ENCODE results near the gene SURF4.
"Not testable (repeated sequence)": the region's sequence is repeated elsewhere in the genome, so short reads cannot be mapped to it uniquely, and the experiment has no call there.

The SURF4 gene

DNA sequence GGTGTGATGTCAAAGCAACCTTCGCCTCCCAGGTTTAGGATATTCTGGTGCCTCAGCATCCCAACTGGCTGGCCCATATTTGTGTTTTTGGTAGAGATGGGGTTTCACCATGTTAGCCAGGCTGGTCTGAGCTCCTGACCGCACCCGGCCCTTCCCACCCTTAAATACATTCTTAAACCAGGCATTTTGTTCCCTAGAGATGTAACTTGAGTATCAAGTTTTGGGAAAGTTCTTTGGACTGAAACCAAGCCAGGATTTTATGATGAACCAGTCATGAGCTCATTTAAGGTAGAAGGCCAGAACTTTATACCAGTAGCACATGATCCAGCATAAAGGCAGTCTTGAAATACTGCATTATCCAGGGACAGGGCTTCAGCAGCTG lies 24.3 kb downstream of the SURF4 start:
- DNase-seq, result no peak

DNA sequence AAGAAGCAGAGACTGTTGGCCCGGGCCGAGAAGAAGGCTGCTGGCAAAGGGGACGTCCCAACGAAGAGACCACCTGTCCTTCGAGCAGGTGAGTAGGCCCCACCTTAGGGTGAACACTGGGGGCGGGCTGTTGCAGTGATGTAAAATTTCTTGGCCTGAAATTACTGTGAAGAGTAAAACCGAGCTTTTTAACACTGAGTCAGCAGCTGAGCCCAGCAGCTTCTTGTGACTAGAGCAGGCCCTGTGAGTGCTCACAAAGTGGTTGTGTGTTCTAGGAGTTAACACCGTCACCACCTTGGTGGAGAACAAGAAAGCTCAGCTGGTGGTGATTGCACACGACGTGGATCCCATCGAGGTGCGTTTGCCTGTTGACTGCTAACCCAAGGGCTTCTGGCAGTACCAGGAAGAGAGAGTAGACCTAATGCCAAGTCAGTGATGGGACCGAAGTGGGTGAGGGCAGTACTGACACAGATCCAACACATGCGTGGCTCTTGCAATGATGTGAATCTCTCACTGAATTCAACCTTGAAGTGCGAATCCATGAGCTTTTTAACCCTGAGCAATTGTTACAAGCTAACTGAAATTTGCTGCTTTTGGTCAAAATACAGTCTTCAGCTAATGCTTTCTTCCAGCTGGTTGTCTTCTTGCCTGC lies 25.8 kb downstream of the SURF4 start:
- no peak for DNase-seq

DNA sequence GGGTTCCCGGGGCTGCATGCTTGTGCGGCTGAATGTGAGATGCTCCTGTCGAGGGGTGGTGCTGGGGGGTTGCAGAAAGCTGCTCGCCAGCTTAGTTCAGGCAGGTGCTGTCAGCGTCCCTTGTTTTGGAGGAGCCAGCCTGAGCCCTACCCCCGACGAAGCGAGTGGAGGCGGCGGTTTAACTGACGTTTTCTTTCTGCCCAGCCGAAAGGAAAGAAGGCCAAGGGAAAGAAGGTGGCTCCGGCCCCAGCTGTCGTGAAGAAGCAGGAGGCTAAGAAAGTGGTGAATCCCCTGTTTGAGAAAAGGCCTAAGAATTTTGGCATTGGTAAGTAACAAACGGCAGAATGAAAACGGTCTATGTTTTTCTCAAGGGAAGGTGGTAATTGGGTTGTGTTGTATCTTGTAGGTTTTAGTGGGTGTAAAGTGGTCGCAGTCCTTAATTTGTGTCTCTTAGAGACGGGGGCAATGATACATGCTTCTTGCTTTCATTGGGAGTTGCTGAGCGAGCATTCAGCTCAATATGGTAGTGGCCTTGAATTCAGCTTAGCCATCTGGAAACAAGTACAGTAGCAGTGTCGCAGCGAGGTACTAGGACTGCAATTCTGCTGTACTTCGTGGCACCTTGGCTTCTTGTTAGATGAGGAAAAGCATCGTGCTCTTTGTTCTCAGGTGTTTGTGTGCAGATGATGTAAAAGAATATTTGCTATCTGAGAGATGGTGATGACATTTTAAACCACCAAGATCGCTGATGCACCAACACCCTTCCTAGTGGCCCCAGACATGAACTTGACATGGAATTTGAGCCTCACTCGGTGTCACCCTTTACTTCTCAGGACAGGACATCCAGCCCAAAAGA lies 26.9 kb downstream of the SURF4 start:
- DNase-seq, result no peak

DNA sequence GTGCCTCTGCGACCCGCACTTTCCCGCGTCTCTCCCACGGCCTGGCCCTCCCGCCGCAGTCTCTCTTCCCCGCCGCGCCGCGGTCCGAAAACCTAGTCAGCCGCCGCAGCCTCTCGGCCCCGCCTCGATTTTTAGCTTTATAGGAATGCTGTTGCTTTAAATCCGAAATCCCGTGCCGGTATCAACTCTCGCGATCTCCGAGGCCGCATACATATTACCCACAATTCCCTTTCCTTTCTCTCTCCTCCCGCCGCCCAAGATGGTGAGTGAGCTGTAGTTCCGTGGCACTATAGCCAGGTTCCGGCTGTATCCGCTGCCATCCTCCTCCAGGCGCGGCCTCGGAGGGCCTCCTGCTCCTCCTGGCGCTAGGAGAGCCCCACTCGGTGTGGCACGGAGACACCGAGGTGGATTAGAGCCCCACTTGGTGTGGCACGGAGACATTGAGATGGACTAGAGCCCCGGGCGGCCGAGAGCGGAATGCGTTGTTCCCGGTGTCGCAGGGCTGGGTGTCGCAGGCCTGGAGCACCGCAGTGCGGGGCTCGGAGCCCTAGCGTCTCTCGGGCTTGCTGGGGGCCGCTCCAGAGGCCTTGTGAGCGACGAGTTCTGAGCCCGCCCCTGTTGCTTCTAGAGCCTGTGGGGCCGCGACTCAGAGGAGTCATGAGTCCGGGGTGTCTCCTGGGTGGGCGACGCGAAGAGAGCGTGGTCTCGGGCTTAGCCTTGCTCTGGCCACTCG lies 27.7 kb downstream of the SURF4 start, which contains the start of the genes MED22 and RPL7A:
Gene MED22, minus strand, starts transcription at position 147 of the 733 bp plus-strand sequence. CDS start 1,469 bp downstream, outside the sequence.
Gene RPL7A, plus strand, starts transcription at position 234 of the 733 bp plus-strand sequence. Its CDS starts 26 bp downstream, at position 260.
- DNase-seq, result peak; percentile 84

DNA sequence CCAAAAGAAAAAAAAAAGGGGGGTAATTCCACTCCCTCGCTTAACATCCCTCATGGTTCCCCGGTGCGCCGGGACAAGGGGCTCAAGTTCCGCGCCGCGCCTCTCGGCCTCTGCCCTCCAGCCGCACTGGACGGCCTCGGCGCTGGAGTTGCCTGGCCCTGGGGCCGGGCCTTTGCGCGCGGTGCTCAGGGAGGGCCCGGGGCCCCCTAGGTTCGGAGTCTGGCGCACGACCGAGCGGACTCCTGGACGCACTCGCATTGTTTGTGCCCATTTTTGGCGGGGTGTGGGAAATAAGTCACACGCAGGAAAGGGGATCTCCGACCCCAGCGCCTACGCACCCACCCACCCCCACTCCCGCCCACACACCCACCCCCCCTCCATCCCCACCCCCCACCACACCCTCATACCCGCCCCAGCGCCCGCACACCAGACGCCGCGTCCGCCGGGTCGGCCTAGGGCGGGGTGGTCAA lies 28.3 kb downstream of the SURF4 start:
- DNase-seq, result no peak

DNA sequence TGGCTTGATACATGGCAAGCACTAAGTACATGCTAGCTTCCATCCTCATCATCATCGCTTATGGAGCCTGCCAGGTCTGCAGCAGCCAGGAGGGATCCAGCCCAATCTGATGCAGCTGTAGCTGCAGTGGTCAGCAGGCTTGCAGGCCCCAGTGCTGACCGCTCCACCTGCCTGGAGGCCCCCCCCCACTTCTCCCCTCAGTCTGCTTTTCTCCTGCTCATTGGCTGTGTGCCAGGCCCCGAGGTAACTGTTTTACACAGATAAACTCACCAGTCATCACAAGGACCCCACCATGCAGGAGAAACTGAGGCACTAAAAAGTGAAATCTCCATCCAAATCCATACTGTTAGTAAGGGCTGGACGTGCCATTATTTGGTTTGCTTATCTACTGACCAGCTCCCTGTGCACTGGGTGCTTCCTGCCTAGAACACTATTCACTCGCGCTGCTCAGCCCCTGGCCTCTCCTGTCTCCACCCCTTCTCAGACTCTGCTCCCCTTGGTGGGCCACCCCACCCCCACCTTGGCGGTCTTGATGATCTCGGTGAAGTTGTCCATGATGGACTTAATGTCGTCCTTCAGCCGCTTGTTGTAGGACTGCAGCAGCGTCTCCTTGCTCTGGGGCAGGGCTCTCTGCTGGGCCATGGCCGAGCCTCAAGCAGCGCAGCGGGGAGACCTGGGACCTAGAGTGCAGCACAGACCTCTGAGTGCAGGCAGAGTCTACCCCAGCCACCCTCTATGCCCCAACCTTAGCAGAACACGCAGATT lies 29.7 kb downstream of the SURF4 start:
- DNase-seq, result no peak

DNA sequence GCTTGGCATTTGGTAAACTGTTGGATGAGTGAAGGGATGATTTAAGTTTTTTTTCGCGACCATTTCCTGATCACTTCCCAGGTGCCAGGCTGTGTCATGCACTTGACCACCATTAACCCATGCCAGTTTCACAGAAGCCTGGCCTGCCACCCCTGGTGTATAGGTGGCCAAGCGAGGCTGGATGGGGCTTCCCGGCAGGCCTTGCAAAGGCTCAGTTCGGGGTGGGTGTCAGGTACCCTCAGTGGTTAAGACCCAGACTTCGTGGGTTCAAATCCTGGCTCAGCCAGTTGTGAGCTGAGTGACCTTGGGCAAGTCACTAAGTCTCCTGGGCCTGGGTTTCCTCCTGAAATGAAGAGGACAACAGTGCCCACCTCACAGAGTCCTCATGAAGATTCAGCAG lies 30.3 kb downstream of the SURF4 start:
- no peak for DNase-seq

DNA sequence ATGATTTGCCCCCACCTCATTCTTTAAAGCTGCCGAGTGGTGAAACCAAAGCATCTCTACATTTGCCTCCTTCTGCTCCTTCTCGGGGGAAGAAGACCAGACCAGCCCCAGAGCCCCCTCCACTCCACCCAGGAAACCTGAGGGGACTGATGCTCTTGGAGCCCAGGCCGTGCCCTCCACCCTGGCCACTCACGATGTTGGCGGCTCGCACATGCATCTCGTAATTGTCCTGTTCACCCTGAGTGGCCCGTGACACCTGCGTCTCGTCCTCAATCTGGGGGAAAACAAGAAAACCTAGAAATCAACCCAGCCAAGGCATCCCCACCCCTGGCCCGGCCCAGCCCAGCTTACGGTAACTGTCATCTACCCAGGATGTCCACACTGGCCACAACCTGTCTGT lies 30.9 kb downstream of the SURF4 start:
- DNase-seq, result no peak

DNA sequence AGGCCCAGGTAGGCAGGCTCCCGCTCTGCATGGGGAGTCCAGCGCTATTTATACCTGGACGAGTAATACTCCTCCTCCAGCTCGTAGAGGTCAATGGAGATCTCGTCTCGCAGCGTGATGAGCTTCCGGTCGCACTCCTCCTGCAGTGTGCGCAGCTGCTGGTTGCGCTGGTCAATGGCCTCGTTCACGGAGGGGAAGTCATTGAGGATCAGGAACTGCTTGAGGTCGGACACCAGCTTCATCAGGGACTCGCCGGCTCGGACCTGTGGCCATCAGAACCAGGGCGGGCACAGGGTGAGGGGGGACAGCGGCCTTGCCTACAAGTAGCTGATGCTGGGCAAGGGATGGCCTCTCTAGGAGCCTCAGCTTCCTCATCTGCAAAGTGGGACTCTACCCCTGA lies 31.8 kb downstream of the SURF4 start:
- no peak for DNase-seq

DNA sequence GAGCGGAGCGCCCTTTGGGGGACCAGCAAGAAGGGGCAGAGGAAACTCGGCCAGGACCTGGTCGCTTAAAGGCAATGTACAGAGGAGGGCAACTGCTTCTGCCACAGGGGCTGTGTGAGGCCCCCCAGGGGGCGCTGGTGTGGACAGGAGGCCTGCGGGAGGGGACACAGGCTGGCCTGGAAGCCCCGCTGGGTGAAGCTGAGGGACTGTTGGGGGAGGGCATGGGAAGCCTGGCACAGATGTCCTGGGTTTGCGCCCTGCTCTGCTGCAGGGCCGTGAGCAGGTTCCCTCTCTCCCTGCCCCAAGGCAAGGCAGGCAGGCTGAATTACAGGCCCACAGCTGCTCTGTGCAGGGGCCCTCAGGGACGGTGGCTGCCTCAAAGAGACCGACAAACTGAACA lies 33.3 kb downstream of the SURF4 start:
- no peak for DNase-seq

DNA sequence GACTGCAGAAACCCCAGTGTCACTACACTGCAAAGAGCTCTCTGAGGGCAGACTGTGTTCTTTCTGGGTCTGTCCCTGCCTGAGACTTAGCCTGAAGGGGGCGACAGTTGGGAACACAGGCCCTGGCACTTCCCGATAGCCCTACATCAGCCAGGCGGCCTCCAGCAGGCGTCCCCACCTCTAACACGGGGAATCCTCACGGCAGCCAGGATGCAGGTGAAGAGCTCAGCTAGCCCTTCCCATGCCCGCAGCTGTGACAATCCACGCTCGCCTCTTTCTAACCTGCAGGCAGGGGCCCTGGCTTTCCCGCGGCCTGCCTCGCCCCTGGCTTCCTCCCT lies 33.8 kb downstream of the SURF4 start:
- no peak for DNase-seq

DNA sequence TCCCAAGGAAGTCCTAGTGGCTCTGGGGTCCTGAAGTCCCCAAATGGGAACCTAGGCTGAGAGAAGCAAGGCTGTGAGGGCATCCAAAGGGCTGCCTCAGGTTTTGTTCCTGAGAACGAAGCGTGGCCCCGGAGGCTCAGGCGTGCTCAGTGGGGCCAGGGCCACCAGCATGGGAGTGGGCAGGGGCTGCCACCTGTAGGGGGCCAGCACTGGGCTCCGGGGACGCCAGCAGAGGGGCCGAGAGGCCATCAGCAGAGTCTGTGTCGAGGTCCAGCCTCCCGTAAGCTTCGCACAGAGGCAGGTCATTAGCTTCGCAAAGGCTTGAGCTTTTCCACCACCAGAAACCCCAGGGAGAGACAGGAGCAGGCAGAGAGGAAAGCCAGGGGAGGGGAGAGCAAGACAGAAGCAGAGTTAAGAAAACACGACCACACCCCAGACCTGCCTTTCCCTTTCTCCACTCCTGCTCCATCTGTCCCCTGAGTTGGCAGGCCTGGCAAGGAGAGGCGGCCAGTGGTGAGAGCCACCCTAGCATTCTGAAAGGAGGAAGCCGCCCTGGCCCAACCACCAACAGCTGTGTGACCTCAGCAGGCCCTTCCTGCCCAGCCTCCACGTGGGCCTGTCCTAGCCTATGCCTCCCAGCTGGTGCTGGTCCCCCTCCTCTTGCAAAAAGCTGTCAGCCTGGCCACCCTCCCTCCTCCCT lies 34.3 kb downstream of the SURF4 start:
- DNase-seq, result no peak

DNA sequence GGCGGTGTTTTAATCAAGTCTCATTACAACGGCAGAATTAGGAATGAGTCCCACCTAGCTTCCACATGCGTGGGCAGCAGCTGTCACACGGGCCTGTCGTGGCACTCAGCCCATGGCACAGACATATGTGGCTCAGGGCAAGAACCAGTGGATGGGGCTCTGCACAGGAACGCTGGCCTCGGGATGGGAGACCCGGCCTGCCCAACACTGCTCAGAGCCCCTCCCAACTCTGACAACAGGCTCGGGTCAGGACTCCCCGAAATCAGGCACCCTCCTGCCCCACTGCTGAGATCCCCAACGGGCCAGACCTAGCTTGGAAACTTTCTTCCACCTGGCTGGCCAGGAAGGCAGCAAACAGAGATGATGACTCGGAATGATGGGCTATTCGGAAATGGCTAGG lies 34.9 kb downstream of the SURF4 start:
- DNase-seq, result no peak

DNA sequence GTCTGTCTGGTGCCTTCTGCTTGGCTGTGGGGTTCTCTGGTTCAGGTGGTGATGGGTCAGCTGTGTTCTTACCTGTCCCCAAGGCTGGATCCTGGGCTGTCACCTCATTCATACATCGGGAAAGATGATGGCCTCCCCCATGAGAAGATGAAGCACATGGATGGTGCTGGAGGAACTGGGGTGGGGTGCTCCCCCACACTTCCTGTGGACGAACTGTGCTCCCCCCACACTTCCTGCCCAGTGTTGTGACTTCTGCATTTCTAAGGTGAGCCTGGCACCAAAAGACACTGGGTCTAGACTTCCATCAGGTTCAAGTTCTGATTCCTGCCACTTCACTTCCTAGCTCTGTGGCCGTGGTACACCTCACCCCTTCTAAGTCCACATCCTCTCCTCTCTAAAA lies 35.6 kb downstream of the SURF4 start:
- DNase-seq, result no peak

DNA sequence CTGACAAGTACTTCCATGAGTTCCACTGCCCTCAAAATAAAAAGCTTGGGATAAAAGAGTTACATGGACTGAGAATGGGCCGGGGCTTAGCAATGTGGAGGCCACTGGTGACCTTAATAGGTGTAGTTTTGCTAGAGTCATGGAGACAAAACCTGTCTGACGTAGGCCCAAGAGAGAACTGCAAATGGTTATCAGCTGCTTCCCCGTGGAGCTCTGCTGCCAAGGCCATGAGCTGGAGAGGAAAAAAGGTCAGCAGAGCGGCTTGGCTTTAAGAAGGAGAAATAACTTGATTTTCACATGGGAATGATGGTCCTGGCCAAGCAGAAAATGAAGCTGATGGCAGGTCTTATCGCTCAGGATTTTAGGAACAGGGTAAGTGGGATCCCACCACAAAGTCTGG lies 36.2 kb downstream of the SURF4 start:
- DNase-seq, result no peak

DNA sequence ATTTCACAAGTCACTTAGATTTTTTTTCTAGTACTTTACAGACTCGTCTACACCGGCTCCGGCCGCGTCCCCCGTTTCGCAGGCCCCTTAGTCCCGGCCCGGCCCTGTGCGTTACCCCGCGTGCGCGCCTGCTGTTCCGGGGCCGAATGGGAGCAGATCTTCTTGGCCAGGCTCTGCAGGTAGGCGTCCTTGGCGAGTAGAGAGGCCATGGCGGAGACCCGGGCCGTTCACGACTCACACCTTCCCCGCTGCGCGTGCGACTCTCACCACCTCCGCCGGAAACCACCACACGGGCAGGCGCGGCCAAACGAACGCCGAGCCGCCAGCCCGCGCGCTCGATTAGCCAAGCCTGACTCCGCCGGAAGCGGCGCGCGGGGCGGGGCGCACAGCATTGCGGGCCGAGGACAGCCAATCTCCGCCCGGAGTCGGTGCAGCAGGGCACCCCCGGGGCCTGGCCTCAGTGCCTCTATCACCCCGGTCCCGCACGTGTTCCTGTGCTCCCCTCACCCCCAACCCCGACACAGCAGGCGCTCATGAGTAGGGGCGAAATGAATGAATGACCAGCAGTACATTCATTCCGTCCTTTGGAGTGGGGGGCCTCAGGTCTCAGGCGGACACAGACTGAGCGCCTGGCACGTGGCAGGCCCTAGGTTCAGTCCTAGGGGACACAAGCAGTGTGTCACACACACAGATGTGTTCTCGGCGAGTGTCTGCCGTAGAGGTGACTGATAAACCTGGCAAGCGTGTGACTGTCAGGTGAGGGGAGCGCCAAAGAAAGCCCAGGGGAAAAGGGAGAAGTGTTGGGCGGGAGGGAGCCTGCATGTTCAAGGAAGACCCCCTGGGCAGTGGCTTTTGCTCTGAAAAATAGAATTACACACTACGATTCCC lies 39.7 kb downstream of the SURF4 start, which contains the start of gene SURF6:
Gene SURF6, minus strand, starts transcription at position 265 of the 888 bp plus-strand sequence. Its CDS starts 56 bp downstream, at position 209.
- peak; percentile 92 for DNase-seq

DNA sequence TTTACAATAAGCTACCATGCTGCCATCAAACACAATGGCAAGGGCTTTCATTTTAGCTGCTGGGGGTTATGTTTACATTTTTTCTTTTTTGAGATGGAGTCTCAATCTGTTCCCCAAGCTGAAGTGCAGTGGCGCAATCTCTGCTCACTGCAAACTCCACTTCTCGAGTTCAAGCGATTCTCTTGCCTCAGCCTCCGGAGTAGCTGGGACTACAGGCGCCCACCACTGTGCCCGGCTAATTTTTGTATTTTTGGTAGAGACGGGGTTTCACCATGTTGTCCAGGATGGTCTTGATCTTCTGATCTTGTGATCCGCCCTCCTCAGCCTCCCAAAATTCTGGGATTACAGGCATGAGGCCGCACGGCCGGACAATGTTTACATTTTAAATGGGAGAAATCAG lies 41.0 kb downstream of the SURF4 start:
- not testable (repeated sequence) for DNase-seq

DNA sequence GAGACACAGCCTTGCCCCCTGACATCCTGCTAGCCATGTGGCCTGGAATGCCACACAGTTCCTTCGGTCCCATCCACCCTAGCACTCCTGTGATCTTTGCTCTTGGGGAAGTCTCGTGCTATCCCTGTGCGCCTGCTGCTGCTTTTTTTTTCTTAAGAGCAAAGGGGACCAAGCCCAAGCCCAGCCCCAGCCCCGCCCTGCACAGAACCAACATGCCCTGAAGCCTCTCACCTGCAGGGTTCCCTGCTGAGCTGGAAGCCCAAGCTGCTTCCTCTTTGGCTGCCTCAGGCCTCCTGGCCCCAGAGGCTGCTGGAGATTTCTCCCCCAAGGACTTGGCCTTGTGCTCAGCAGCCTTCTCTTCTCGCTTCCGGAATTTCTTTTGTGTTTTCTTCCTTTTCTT lies 41.7 kb downstream of the SURF4 start:
- DNase-seq, result no peak

DNA sequence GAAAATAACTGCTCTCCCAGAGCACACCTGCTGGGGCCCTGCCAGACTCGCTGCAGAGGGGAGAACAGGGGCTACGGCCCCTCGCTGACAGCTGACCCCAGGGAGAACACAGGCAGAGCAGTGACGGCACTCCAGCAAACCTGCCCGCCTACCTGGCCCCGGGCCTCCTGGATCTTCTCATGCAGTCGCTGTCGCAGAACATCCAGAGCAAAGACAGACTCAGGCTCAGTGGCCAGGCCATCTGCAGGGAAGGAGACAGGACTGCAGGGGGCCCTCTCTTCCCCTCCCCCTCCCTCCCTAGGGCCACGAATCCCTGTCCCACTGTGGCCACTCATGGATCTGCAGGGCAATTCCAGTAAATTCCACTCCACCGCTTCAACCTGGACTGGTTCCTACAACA lies 42.3 kb downstream of the SURF4 start:
- DNase-seq, result no peak

DNA sequence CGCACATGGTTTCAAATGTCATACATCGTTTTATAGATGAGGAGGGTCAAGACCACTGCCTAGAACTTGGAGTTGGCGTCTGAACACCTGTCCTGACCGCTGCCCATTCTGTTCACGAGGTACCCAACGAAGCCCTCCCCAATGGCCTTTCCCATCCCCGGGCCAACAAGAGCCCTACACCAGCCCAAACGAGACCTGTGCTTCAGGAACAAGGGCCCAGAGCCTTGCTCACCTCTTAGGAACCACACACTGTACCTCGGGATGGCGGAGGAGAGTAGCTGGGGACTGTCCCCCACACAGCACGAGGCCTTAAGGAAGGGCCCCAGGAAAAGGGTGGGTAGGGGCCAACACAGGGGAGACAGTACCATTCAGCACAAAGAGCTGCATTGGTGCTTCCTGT lies 42.8 kb downstream of the SURF4 start:
- DNase-seq, result no peak

DNA sequence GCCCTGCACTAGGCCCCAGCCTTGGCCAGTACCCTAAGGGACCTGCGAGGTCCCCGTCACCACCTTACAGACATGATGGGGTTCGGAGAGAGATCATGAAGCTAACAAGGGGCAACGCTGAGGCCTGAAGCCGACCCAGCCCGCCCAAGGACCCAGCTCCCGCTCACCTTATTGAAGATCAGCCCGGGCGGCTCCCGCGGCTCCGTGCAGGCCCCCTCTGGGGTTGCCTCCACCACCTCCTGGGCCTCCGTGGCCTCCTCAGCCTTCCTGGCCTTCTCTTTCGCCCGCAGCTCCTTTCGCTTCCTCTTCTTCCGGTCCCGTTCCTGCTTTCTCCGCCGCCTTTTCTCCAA lies 43.5 kb downstream of the SURF4 start:
- no peak for DNase-seq
